HepG2 (cell line): ENCODE results near the gene TFF2. TPM values are rescaled to one million over a fixed set of nuclear protein-coding genes. Genes with fewer than 3 reads are reported as not detected.
A peak's percentile ranks its signal among the peaks of the same experiment; 100 is the strongest.

Experiments used
- GABPB1 ChIP-seq: IDR thresholded peaks from 2 replicates; pipeline ENCODE4 v1.6.1; 2016; ENCODE audit warnings: mild to moderate bottlenecking, missing genetic modification reagents, moderate library complexity, missing compliant biosample characterization
- HMG20A ChIP-seq: IDR thresholded peaks from 2 replicates; pipeline ENCODE4 v1.6.1; 2016; ENCODE audit warnings: borderline replicate concordance
- HNRNPLL ChIP-seq: fragments of 200-400 bp; formaldehyde crosslinking; IDR thresholded peaks from 2 replicates; pipeline ENCODE4 v1.6.1; 2017; ENCODE audit warnings: mild to moderate bottlenecking, low read depth, low read length; ENCODE audit not compliant: poor library complexity, severe bottlenecking
- IRF1 ChIP-seq: sonication (generic); formaldehyde crosslinking; IDR thresholded peaks from 2 replicates; pipeline ENCODE4 v1.4.0; 2020; ENCODE audit warnings: low read depth, mild to moderate bottlenecking, missing genetic modification reagents
- NKX3-1 ChIP-seq: sonication (generic); formaldehyde crosslinking; IDR thresholded peaks from 2 replicates; pipeline ENCODE4 v1.5.0; 2020; ENCODE audit warnings: missing genetic modification reagents
- NONO ChIP-seq, 2 experiments: fragments of 450-650 bp in 1 of 2; sonication (generic) in 1 of 2; formaldehyde crosslinking in 1 of 2; IDR thresholded peaks in 1 of 2; conservative IDR thresholded peaks in 1 of 2; 2 replicates each; pipeline versions ENCODE4 v1.6.1 to v1.8.0; 2017 to 2022; ENCODE audit warnings: mild to moderate bottlenecking in 1 of 2, missing genetic modification reagents in 1 of 2, moderate library complexity in 1 of 2
- PCBP1 ChIP-seq: fragments of 200-400 bp; formaldehyde crosslinking; IDR thresholded peaks from 2 replicates; pipeline ENCODE4 v1.6.1; 2017; ENCODE audit warnings: mild to moderate bottlenecking, low read depth, low read length, borderline replicate concordance
- RFXANK ChIP-seq: IDR thresholded peaks from 2 replicates; pipeline ENCODE4 v1.6.1; 2016
- TBX2 ChIP-seq: sonication (generic); formaldehyde crosslinking; IDR thresholded peaks from 2 replicates; pipeline ENCODE4 v1.5.0; 2020; ENCODE audit warnings: missing genetic modification reagents, mild to moderate bottlenecking, borderline replicate concordance
- ZBTB14 ChIP-seq: sonication (generic); formaldehyde crosslinking; IDR thresholded peaks from 2 replicates; pipeline ENCODE4 v1.4.0; 2020; ENCODE audit warnings: missing genetic modification reagents
- ZBTB25 ChIP-seq: IDR thresholded peaks from 2 replicates; pipeline ENCODE4 v1.6.1; 2018; ENCODE audit warnings: missing genetic modification reagents
- ZNF329 ChIP-seq: sonication (generic); formaldehyde crosslinking; IDR thresholded peaks from 2 replicates; pipeline ENCODE4 v1.9.0; 2021; ENCODE audit warnings: low read depth, mild to moderate bottlenecking, missing genetic modification reagents
- ZNF484 ChIP-seq: sonication (generic); formaldehyde crosslinking; IDR thresholded peaks from 2 replicates; pipeline ENCODE4 v1.5.1; 2020; ENCODE audit warnings: mild to moderate bottlenecking, low read depth, missing genetic modification reagents, borderline replicate concordance
- ZNF503 ChIP-seq: sonication (generic); formaldehyde crosslinking; IDR thresholded peaks from 2 replicates; pipeline ENCODE4 v1.4.0; 2020; ENCODE audit warnings: missing genetic modification reagents
- ZNF619 ChIP-seq: sonication (generic); formaldehyde crosslinking; IDR thresholded peaks from 2 replicates; pipeline ENCODE4 v1.4.0; 2020; ENCODE audit warnings: mild to moderate bottlenecking, missing genetic modification reagents
- ZNF639 ChIP-seq: conservative IDR thresholded peaks from 2 replicates; pipeline ENCODE4 v1.6.1; 2018; ENCODE audit warnings: missing genetic modification reagents
- ZSCAN30 ChIP-seq: sonication (generic); formaldehyde crosslinking; IDR thresholded peaks from 2 replicates; pipeline ENCODE4 v1.5.0; 2020; ENCODE audit warnings: mild to moderate bottlenecking, missing genetic modification reagents
- polyA plus RNA-seq, 8 experiments: library from polyadenylated mRNA; depleted of rRNA in 3 of 8; stranded (reverse) in 7 of 8; unstranded in 1 of 8; fragments of >200 nt; fragmentation: Illumina TruSeq in 4 of 8; extraction: Trizol in 4 of 8; gene quantifications; 2 replicates each; pipeline versions ENCODE4 v1.2.1 to v1.2.3, GENCODE V29; 2011 to 2016; ENCODE audit warnings: low read depth in 4 of 8, missing spikeins in 1 of 8, mixed read lengths in 1 of 8; ENCODE audit not compliant: insufficient read depth in 1 of 8
- total RNA-seq, 5 experiments: library from RNA; depleted of rRNA; stranded (reverse); fragments of >200 nt; fragmentation: Illumina TruSeq; extraction: Trizol; gene quantifications; 2 replicates each; pipeline ENCODE4 v1.2.3, GENCODE V29; 2016; ENCODE audit warnings: low read depth in 1 of 5
- TF ChIP-seq, protein P1 (sequence below): sonication (generic); formaldehyde crosslinking; IDR thresholded peaks from 2 replicates; pipeline ENCODE4 v1.8.0; 2023; ENCODE audit warnings: mild to moderate bottlenecking, missing genetic modification reagents
- TF ChIP-seq, protein P2 (sequence below): sonication (generic); formaldehyde crosslinking; IDR thresholded peaks from 2 replicates; pipeline ENCODE4 v1.4.0; 2020; ENCODE audit warnings: missing genetic modification reagents

The TFF2 gene
- total and polyA plus RNA-seq, 2 of the 13 experiments (the other 11 are each of a cell fraction or from before 2014, with no cell fraction given): 1.5 TPM; not detected in 1

DNA sequence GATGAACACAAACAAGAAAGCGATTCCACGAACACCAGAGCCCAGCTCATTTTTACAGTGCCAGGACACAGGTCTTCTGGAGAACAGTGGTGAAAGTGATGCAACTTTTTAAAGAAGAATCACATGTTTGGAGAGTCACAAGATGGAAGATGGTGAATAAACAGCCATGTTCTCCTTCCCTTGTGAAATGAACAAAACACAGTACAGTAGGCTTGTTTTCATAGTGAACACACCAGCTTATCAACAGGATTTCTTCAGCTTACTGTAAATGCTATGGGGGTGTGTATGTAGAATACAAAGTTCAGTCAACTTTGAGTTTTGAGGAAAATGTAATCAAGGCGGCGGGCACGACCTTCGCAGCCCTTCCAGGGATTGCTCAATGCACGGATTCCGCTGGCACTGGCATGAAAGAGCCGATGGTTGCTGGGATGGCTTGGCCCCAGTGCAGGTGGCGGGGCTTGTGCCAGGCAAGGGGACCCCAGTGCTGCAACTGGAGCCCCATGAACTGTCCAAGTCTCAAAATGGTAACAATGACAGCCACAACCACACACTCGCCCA, 35.3 kb upstream of the TFF2 start (continued):
- peak; percentile 91; the same call in 1 of the 2 replicates for TF ChIP-seq HMG20A (CRISPR knock-in tag)
- no peak for TF ChIP-seq ZNF484 (CRISPR knock-in tag)
- peak; percentile 82 for TF ChIP-seq ZNF503 (CRISPR knock-in tag)
- no peak for TF ChIP-seq ZBTB14 (CRISPR knock-in tag)
- TF ChIP-seq ZNF639: no peak; the same call in 1 of the 2 replicates
- TF ChIP-seq, protein P1, sequence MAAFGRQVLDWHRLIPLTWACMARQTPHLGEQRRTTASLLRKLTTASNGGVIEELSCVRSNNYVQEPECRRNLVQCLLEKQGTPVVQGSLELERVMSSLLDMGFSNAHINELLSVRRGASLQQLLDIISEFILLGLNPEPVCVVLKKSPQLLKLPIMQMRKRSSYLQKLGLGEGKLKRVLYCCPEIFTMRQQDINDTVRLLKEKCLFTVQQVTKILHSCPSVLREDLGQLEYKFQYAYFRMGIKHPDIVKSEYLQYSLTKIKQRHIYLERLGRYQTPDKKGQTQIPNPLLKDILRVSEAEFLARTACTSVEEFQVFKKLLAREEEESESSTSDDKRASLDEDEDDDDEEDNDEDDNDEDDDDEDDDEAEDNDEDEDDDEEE (CRISPR knock-in tag): no peak
- peak; percentile 71 for TF ChIP-seq GABPB1 (CRISPR knock-in tag)
- no peak; the same call in 1 of the 2 replicates for TF ChIP-seq RFXANK
- TF ChIP-seq, protein P2, sequence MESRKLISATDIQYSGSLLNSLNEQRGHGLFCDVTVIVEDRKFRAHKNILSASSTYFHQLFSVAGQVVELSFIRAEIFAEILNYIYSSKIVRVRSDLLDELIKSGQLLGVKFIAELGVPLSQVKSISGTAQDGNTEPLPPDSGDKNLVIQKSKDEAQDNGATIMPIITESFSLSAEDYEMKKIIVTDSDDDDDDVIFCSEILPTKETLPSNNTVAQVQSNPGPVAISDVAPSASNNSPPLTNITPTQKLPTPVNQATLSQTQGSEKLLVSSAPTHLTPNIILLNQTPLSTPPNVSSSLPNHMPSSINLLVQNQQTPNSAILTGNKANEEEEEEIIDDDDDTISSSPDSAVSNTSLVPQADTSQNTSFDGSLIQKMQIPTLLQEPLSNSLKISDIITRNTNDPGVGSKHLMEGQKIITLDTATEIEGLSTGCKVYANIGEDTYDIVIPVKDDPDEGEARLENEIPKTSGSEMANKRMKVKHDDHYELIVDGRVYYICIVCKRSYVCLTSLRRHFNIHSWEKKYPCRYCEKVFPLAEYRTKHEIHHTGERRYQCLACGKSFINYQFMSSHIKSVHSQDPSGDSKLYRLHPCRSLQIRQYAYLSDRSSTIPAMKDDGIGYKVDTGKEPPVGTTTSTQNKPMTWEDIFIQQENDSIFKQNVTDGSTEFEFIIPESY (CRISPR knock-in tag): peak; percentile 58; the same call in 1 of the 2 replicates
- peak; percentile 74 for TF ChIP-seq ZBTB25
- no peak for TF ChIP-seq ZSCAN30 (CRISPR knock-in tag)
- TF ChIP-seq ZNF619: no peak
- no peak for TF ChIP-seq NKX3-1 (CRISPR knock-in tag)
- no peak for TF ChIP-seq ZNF329 (CRISPR knock-in tag)
- no peak for TF ChIP-seq IRF1 (CRISPR knock-in tag)
- peak; percentile 32 for TF ChIP-seq HNRNPLL
- TF ChIP-seq PCBP1: no peak
- TF ChIP-seq TBX2 (CRISPR knock-in tag): peak; percentile 81; the same call in 1 of the 2 replicates
- no peak for TF ChIP-seq NONO (IDR thresholded peaks at IDR 0.05)
- TF ChIP-seq NONO (CRISPR knock-in tag; conservative IDR thresholded peaks at IDR 0.05): peak; percentile 50; the same call in 1 of the 2 replicates
